RWPE2 (cell line): ENCODE measurements around the gene ZNF787.
A peak's percentile ranks its signal among the peaks of the same experiment; 100 is the strongest.

Experiments used
- ATAC-seq: fragments of 200-7000 bp; cut with Tn5 transposase; 3 replicates; pipeline ENCODE4 v1.9.1; 2021; ENCODE audit warnings: low read depth
- DNase-seq: peaks from one replicate; pipeline ENCODE4 v3.0.0-alpha.2; 2020; ENCODE audit warnings: low spot score
- H3K27ac ChIP-seq: fragments of 450-650 bp; 2 replicates; pipeline ENCODE4 v1.5.1; 2017; ENCODE audit warnings: mild to moderate bottlenecking; ENCODE audit not compliant: poor library complexity, severe bottlenecking
- H3K27me3 ChIP-seq: fragments of 250-450 bp; sonication (Bioruptor Pico); 2 replicates; pipeline ENCODE4 v1.5.1; 2021; ENCODE audit warnings: mild to moderate bottlenecking, moderate library complexity; ENCODE audit not compliant: insufficient read depth, poor library complexity, severe bottlenecking
- H3K36me3 ChIP-seq: fragments of 250-450 bp; sonication (Bioruptor Pico); 2 replicates; pipeline ENCODE4 v1.5.1; 2020; ENCODE audit warnings: low read depth, mild to moderate bottlenecking, moderate library complexity
- H3K4me1 ChIP-seq: fragments of 250-450 bp; sonication (Bioruptor Pico); 2 replicates; pipeline ENCODE4 v1.5.1; 2021; ENCODE audit warnings: mild to moderate bottlenecking, moderate library complexity; ENCODE audit not compliant: insufficient read depth, poor library complexity, severe bottlenecking
- H3K4me3 ChIP-seq: fragments of 250-450 bp; sonication (Bioruptor Pico); 2 replicates; pipeline ENCODE4 v1.5.1; 2021; ENCODE audit warnings: mild to moderate bottlenecking, moderate library complexity; ENCODE audit not compliant: severe bottlenecking
- H3K9me3 ChIP-seq: fragments of 250-450 bp; sonication (Bioruptor Pico); 2 replicates; pipeline ENCODE4 v1.5.1; 2021; ENCODE audit warnings: mild to moderate bottlenecking, moderate library complexity; ENCODE audit not compliant: severe bottlenecking
- TF ChIP-seq, protein P1 (sequence below): fragments of 450-650 bp; IDR thresholded peaks from one replicate; pipeline ENCODE4 v1.5.1; 2017; ENCODE audit warnings: mild to moderate bottlenecking, moderate library complexity; ENCODE audit not compliant: poor library complexity, severe bottlenecking

ZNF787 gene

GRCh38 chr19:56145698-56146097, 24.6 kb upstream of the ZNF787 start:
- Histone ChIP-seq H3K9me3 (no peaks in the 10 kb centered on the region), H3K4me3 (no peak overlapping the region), H3K36me3 (peaks cover 12% of the 10 kb centered on the region), H3K27ac (no peak overlapping the region), H3K4me1 (no peaks in the 10 kb centered on the region), H3K27me3 (no peaks in the 10 kb centered on the region)
- TF ChIP-seq, protein P1, sequence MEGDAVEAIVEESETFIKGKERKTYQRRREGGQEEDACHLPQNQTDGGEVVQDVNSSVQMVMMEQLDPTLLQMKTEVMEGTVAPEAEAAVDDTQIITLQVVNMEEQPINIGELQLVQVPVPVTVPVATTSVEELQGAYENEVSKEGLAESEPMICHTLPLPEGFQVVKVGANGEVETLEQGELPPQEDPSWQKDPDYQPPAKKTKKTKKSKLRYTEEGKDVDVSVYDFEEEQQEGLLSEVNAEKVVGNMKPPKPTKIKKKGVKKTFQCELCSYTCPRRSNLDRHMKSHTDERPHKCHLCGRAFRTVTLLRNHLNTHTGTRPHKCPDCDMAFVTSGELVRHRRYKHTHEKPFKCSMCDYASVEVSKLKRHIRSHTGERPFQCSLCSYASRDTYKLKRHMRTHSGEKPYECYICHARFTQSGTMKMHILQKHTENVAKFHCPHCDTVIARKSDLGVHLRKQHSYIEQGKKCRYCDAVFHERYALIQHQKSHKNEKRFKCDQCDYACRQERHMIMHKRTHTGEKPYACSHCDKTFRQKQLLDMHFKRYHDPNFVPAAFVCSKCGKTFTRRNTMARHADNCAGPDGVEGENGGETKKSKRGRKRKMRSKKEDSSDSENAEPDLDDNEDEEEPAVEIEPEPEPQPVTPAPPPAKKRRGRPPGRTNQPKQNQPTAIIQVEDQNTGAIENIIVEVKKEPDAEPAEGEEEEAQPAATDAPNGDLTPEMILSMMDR, result no peak
- DNase-seq (no peak), ATAC-seq (no peak)

DNA sequence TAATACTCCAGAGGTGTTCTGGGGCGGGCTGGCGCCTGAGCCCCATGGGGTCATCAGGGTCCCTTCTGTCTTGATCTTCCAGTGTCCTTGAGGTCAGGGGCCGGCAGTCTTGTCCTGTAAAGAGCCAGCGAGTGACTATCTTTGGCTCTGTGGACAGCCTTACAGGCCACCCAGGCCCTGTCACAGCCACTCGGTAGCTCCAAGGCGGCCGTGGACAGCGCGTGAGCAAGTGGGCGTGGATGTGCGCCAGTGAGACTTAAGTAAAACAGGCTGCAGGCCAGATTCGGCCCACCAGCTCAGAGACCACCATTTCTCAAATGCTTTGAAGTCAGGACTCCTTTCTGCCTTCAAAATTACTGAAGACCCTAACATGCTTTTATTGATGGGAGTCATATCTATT, 23.7 kb upstream of the ZNF787 start:
- TF ChIP-seq, protein P1, result no peak
- Histone ChIP-seq H3K4me3 (no peak overlapping the region), H3K27me3 (no peaks in the 10 kb centered on the region), H3K9me3 (no peaks in the 10 kb centered on the region), H3K27ac (no peak overlapping the region), H3K36me3 (peaks cover 9% of the 10 kb centered on the region), H3K4me1 (no peaks in the 10 kb centered on the region)
- ATAC-seq (no peak), DNase-seq (no peak)

DNA sequence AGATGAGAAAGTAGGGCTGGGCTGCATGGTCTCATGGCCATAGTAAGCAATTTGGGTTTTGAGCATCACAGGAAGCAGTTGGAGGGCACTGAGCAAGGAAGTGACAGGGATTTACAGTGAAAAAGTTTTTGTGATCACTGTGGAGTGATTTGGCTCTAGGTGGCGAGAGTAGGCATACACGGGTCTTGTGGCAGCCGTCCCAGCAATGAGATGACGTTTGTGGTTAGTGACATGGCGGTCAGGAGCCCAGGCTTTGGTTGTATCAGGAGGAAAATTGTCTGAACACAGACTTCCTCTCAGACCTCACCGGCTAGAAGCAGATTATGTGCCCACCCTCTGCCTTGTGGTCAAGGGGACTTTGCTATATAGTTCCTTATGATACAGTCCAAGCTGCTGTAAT, 23.3 kb upstream of the ZNF787 start:
- Histone ChIP-seq H3K27ac (no peak overlapping the region), H3K4me3 (no peak overlapping the region), H3K27me3 (no peaks in the 10 kb centered on the region), H3K36me3 (peaks cover 5% of the 10 kb centered on the region), H3K4me1 (no peaks in the 10 kb centered on the region), H3K9me3 (no peaks in the 10 kb centered on the region)
- TF ChIP-seq, protein P1, result no peak
- ATAC-seq, result no peak
- DNase-seq, result no peak

GRCh38 chr19:56142897-56143434, 21.9 kb upstream of the ZNF787 start:
- H3K27ac ChIP-seq, result no peak overlapping the region
- DNase-seq (no peak), ATAC-seq (no peak)
- TF ChIP-seq, protein P1, result no peak
- no peaks in the 10 kb centered on the region for H3K4me1 ChIP-seq
- peaks cover 4% of the 10 kb centered on the region; the same call in 1 of the 2 replicates for H3K36me3 ChIP-seq
- H3K4me3 ChIP-seq, result no peak overlapping the region
- H3K27me3 ChIP-seq, result no peaks in the 10 kb centered on the region
- H3K9me3 ChIP-seq, result no peaks in the 10 kb centered on the region

GRCh38 chr19:56142087-56142787, 21.1 kb upstream of the ZNF787 start:
- Histone ChIP-seq H3K4me1 (no peaks in the 10 kb centered on the region), H3K36me3 (no peaks in the 10 kb centered on the region), H3K9me3 (no peaks in the 10 kb centered on the region), H3K27me3 (no peaks in the 10 kb centered on the region), H3K4me3 (peak overlapping the region; percentile 31), H3K27ac (peak overlapping the region; percentile 41)
- DNase-seq (no peak), ATAC-seq (no peak)
- TF ChIP-seq, protein P1, result no peak
